Measurements from ENCODE around the gene SLC22A2.

SLC22A2 gene

GRCh38 chr6:160254467-160255312 lies 3.9 kb downstream of the SLC22A2 start:
- Histone ChIP-seq H3K79me2 (ENCODE audit: insufficient read depth, low read length) (no peaks in the 10 kb centered on the region), H2AFZ (ENCODE audit: low read depth, low read length) (no peak overlapping the region), H3K4me1 (ENCODE audit: insufficient read depth, low read length) (no peaks in the 10 kb centered on the region), H3K36me3 (ENCODE audit: insufficient read depth, low read length) (no peaks in the 10 kb centered on the region), H3K9ac (ENCODE audit: low read depth, low read length) (no peak overlapping the region), H4K20me1 (ENCODE audit: insufficient read depth, low read length) (no peaks in the 10 kb centered on the region), H3K9me3 (ENCODE audit: insufficient read depth, low read length, severe bottlenecking) (no peaks in the 10 kb centered on the region), H3K27me3 (ENCODE audit: insufficient read depth, low read length, poor library complexity) (peaks cover 7% of the 10 kb centered on the region), H3K4me2 (ENCODE audit: insufficient read depth, low read length) (no peak overlapping the region), H3K27ac (ENCODE audit: low read length) (no peak overlapping the region), H3K4me3 (ENCODE audit: low read depth in 1 of 2, low read length in 2 of 2) (no peak overlapping the region)
- ATAC-seq (ENCODE audit: insufficient read depth, low read depth) (no peak), DNase-seq (no peak)
- TF ChIP-seq CTCF (IDR thresholded peaks at IDR 0.05; ENCODE audit: borderline replicate concordance, extremely low read depth, low read length, poor library complexity, severe bottlenecking) = no peak
- no peak for TF ChIP-seq EZH2 (IDR thresholded peaks at IDR 0.05; ENCODE audit: borderline replicate concordance, low read depth, low read length, severe bottlenecking)

- peaks cover 7% of the 10 kb centered on the region for H3K27me3 ChIP-seq (ENCODE audit: insufficient read depth, low read length, poor library complexity)
- no peaks in the 10 kb centered on the region for H3K9me3 ChIP-seq (ENCODE audit: insufficient read depth, low read length, severe bottlenecking)
- no peak for DNase-seq
- no peak for ATAC-seq (ENCODE audit: insufficient read depth, low read depth)
- H3K4me3 ChIP-seq (ENCODE audit: low read depth in 1 of 2, low read length in 2 of 2) = no peak overlapping the region
- H3K4me2 ChIP-seq (ENCODE audit: insufficient read depth, low read length) = no peak overlapping the region
- H3K9ac ChIP-seq (ENCODE audit: low read depth, low read length) = no peak overlapping the region
- H3K27ac ChIP-seq (ENCODE audit: low read length) = no peak overlapping the region
- H3K4me1 ChIP-seq (ENCODE audit: insufficient read depth, low read length) = no peaks in the 10 kb centered on the region
- no peaks in the 10 kb centered on the region for H3K79me2 ChIP-seq (ENCODE audit: insufficient read depth, low read length)
- H4K20me1 ChIP-seq (ENCODE audit: insufficient read depth, low read length) = no peaks in the 10 kb centered on the region
- no peak for TF ChIP-seq EZH2 (IDR thresholded peaks at IDR 0.05; ENCODE audit: borderline replicate concordance, low read depth, low read length, severe bottlenecking)
- no peak for TF ChIP-seq CTCF (IDR thresholded peaks at IDR 0.05; ENCODE audit: borderline replicate concordance, extremely low read depth, low read length, poor library complexity, severe bottlenecking)
- H3K36me3 ChIP-seq (ENCODE audit: insufficient read depth, low read length) = no peaks in the 10 kb centered on the region
- H2AFZ ChIP-seq (ENCODE audit: low read depth, low read length) = no peak overlapping the region
Observed at GRCh38 chr6:160253714-160254113, 4.9 kb downstream of the SLC22A2 start.

- DNase-seq (no peak), ATAC-seq (ENCODE audit: insufficient read depth, low read depth) (no peak)
- H3K4me2 ChIP-seq (ENCODE audit: insufficient read depth, low read length) = no peak overlapping the region
- no peak overlapping the region for H3K4me3 ChIP-seq (ENCODE audit: low read depth in 1 of 2, low read length in 2 of 2)
- H3K27me3 ChIP-seq (ENCODE audit: insufficient read depth, low read length, poor library complexity) = peaks cover 7% of the 10 kb centered on the region
- H3K9ac ChIP-seq (ENCODE audit: low read depth, low read length) = no peak overlapping the region
- H3K4me1 ChIP-seq (ENCODE audit: insufficient read depth, low read length) = no peaks in the 10 kb centered on the region
- no peak overlapping the region for H2AFZ ChIP-seq (ENCODE audit: low read depth, low read length)
- H4K20me1 ChIP-seq (ENCODE audit: insufficient read depth, low read length) = no peaks in the 10 kb centered on the region
- no peak overlapping the region for H3K27ac ChIP-seq (ENCODE audit: low read length)
- no peaks in the 10 kb centered on the region for H3K79me2 ChIP-seq (ENCODE audit: insufficient read depth, low read length)
- H3K36me3 ChIP-seq (ENCODE audit: insufficient read depth, low read length) = no peaks in the 10 kb centered on the region
- no peaks in the 10 kb centered on the region for H3K9me3 ChIP-seq (ENCODE audit: insufficient read depth, low read length, severe bottlenecking)
- no peak for TF ChIP-seq CTCF (IDR thresholded peaks at IDR 0.05; ENCODE audit: borderline replicate concordance, extremely low read depth, low read length, poor library complexity, severe bottlenecking)
Observed at GRCh38 chr6:160253292-160253691, 5.3 kb downstream of the SLC22A2 start.

Data from DND-41 (cell line).